Cardiac muscle cell (in vitro differentiated cells and primary cell): ENCODE results near the gene ANKRD9. TPM values are rescaled to one million over a fixed set of nuclear protein-coding genes. Genes with fewer than 3 reads are reported as not detected.

Experiments used
- DNase-seq, 2 donors: peaks; one replicate each; pipeline versions ENCODE4 v3.0.0 to v3.0.0-alpha.2; 2010 to 2017; ENCODE audit warnings: low read depth in 1 of 2, low spot score in 1 of 2
- H3K27ac ChIP-seq: fragments of 200-600 bp; sonication (generic); 2 replicates; pipeline ENCODE4 v1.5.1; 2016
- H3K27me3 ChIP-seq: fragments of 200-600 bp; sonication (generic); 2 replicates; pipeline ENCODE4 v1.6.0; 2016; ENCODE audit warnings: control low read depth
- H3K36me3 ChIP-seq: fragments of 200-600 bp; sonication (generic); 2 replicates; pipeline ENCODE4 v1.5.1; 2016; ENCODE audit warnings: control low read depth
- H3K4me1 ChIP-seq: fragments of 200-600 bp; sonication (generic); 2 replicates; pipeline ENCODE4 v1.8.1; 2017; ENCODE audit warnings: low read depth, mild to moderate bottlenecking, mixed run types
- H3K4me3 ChIP-seq: fragments of 200-600 bp; sonication (generic); 2 replicates; pipeline ENCODE4 v1.5.1; 2016; ENCODE audit warnings: mild to moderate bottlenecking
- H3K9me3 ChIP-seq: fragments of 200-600 bp; sonication (generic); 2 replicates; pipeline ENCODE4 v1.5.1; 2017; ENCODE audit warnings: low read depth, mild to moderate bottlenecking, control low read depth
- polyA plus RNA-seq: library from polyadenylated mRNA; unstranded; fragments of >200 nt; fragmentation: Nextera tagmentation; extraction: Ambion mirVana; gene quantifications from 2 replicates; pipeline ENCODE4 v1.2.1, GENCODE V29; 2016
- total RNA-seq: library from RNA; depleted of rRNA; stranded (reverse); fragments of >200 nt; gene quantifications from 2 replicates; pipeline ENCODE4 v1.2.3, GENCODE V29; 2016
- TF ChIP-seq, protein P1 (sequence below): IDR thresholded peaks from 2 replicates; pipeline ENCODE4 v1.5.1; 2012; ENCODE audit warnings: low read depth, mild to moderate bottlenecking, low read length

Gene ANKRD9
- total and polyA plus RNA-seq, 2 experiments from 2014 or later = 93.1 to 99.9 TPM

DNA sequence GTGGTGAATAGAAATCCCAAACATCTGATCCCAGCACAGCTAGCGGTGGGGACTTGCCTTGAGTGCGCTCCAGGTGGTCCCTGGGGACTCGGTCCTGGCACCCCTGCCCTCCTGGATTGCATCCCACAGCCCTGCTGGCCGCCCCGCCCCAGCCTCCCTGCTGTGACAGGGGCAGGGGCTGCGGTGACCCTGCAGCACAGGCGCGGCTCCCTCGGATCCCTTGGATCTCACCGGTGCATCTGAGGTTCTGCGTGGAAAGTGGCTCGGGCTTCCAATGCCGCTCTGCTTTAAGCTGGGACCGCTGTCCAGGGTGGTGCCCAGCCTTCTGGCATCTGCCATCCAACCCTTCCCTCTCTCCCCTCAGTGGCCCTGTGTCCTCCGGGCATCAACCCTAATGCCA lies 16.0 kb downstream of the ANKRD9 start:
- no peaks in the 10 kb centered on the region for H3K9me3 ChIP-seq
- H3K4me1 ChIP-seq = no peaks in the 10 kb centered on the region
- H3K4me3 ChIP-seq = no peak overlapping the region
- H3K36me3 ChIP-seq = no peaks in the 10 kb centered on the region
- TF ChIP-seq, protein P1, sequence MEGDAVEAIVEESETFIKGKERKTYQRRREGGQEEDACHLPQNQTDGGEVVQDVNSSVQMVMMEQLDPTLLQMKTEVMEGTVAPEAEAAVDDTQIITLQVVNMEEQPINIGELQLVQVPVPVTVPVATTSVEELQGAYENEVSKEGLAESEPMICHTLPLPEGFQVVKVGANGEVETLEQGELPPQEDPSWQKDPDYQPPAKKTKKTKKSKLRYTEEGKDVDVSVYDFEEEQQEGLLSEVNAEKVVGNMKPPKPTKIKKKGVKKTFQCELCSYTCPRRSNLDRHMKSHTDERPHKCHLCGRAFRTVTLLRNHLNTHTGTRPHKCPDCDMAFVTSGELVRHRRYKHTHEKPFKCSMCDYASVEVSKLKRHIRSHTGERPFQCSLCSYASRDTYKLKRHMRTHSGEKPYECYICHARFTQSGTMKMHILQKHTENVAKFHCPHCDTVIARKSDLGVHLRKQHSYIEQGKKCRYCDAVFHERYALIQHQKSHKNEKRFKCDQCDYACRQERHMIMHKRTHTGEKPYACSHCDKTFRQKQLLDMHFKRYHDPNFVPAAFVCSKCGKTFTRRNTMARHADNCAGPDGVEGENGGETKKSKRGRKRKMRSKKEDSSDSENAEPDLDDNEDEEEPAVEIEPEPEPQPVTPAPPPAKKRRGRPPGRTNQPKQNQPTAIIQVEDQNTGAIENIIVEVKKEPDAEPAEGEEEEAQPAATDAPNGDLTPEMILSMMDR = no peak
- no peak overlapping the region for H3K27ac ChIP-seq
- no peaks in the 10 kb centered on the region for H3K27me3 ChIP-seq
- no peak for DNase-seq

DNA sequence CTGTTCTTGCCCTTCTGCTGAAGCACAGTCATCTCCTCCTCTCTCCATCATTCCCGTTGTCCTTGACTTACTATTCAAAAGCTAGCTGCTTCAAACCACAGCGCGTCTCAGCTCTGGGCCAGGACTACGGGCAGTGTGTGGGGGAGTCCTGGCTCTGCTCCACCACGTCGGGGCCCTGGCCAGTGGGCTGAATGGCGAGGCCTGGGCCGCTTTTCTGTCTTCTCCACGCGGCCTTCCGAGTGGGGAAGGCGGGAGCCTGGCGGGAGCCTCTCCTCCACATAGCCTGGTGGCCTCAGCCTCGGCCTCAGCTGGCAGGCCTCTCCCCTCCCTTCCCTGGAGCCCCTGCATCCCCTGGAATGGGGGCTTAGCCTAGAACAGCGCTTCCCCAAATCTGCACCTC lies 16.5 kb downstream of the ANKRD9 start:
- no peaks in the 10 kb centered on the region for H3K27me3 ChIP-seq
- H3K36me3 ChIP-seq = no peaks in the 10 kb centered on the region
- DNase-seq = no peak
- no peak overlapping the region for H3K4me3 ChIP-seq
- no peaks in the 10 kb centered on the region for H3K9me3 ChIP-seq
- no peak overlapping the region for H3K27ac ChIP-seq
- TF ChIP-seq, protein P1 = no peak
- H3K4me1 ChIP-seq = no peaks in the 10 kb centered on the region

DNA sequence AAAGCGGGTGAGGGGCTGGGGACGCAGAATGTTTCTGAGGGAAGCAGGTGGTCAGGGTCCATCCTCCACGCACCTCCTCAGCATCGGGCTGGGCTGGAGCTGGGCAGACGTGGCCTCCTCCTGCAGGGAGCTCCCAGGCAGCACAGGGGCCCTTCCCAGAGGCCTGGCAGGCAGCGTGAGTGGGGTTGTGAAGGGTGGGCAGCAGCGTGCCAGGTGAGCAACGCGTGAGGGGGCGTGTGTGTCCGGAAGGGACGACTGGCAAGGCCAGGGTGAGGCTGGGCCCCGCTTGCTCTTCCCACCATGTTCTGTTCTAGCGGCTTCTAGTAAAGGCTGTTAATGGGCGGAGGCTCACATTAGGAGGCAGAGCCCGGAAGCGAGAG lies 17.1 kb downstream of the ANKRD9 start:
- DNase-seq = no peak
- Histone ChIP-seq H3K9me3 (no peaks in the 10 kb centered on the region), H3K36me3 (no peaks in the 10 kb centered on the region), H3K27ac (no peak overlapping the region), H3K4me3 (no peak overlapping the region), H3K4me1 (no peaks in the 10 kb centered on the region), H3K27me3 (no peaks in the 10 kb centered on the region)
- TF ChIP-seq, protein P1 = no peak

DNA sequence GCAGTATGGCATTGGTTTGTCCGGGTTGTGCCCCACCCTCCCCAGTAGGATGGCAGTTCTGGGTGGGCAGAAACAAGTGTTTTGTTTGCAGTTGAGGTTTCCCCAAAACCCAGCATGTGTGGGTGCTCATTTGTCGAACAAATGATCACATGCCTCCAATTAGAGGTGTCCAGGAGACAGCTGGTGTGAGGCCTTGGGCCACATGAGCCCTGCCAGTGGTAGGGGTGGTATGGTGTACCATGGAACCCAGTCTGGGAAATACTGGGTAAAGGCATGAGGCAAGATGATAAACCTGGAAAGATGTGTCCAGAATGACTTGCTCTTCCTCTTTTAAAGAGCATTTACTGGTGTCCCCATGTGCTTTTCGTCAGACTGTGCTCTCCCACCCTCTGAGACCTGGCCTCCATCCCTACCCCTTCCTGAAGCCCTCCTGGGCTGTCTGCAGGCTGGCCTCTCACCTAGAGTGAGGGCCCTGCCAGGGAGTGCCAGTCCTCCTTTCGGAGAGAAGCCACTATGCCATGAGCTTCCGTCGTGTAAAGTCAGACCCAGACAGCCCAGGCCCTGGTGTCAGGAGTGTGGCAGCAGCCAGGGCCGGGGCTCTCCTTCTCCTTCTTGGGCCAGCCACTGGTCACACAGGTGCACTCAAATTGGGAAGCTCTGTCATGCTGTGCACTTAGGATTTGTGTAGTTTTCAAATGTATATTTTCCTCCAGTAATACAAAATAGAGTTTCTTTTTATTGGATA lies 17.6 kb downstream of the ANKRD9 start:
- TF ChIP-seq, protein P1 = no peak
- Histone ChIP-seq H3K4me3 (no peak overlapping the region), H3K4me1 (no peaks in the 10 kb centered on the region), H3K9me3 (no peaks in the 10 kb centered on the region), H3K27me3 (no peaks in the 10 kb centered on the region), H3K36me3 (no peaks in the 10 kb centered on the region), H3K27ac (no peak overlapping the region)
- DNase-seq = no peak

DNA sequence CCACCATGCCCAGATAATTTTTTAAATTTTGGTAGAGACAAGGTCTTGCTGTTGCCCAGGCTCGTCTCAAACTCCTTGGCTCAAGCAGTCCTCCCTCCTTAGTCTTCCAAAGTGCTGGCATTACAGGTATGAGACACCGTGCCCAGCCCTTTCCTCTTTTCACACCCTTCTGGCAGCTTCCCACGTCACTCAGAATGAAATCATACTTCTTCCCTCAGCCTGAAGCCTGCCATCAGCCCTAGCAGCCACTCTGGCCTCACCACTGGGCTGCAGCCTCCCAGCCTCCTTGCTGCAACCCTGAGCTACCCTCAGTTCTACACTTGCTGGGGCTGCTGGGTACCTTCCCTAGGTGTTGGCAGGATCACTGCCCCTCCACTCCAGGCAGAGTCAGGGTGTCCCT lies 18.2 kb downstream of the ANKRD9 start:
- no peaks in the 10 kb centered on the region for H3K4me1 ChIP-seq
- H3K36me3 ChIP-seq = no peaks in the 10 kb centered on the region
- TF ChIP-seq, protein P1 = no peak
- H3K9me3 ChIP-seq = no peaks in the 10 kb centered on the region
- no peak for DNase-seq
- no peak overlapping the region for H3K4me3 ChIP-seq
- no peak overlapping the region for H3K27ac ChIP-seq
- no peaks in the 10 kb centered on the region for H3K27me3 ChIP-seq

DNA sequence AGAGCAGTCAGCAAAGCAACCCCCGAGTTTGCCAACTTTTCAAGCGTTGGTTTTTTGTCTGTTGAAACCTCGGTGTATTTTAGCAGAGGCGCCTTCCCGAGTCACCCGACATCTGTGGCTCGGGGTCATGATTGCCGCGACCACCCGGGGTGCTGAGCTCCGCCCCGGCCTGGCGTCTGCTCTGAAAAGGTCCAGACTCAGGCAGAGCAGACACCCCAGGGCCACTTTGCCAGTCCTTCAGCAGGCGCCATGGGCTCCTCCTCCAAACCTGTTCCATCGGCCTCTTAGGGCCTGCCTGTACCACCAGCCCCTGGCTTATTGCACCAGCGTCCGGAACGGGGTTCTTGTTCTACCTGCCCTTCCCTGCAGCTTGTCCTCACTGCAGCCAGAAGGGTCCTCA lies 19.1 kb downstream of the ANKRD9 start:
- DNase-seq = no peak
- no peaks in the 10 kb centered on the region for H3K36me3 ChIP-seq
- no peaks in the 10 kb centered on the region for H3K4me1 ChIP-seq
- H3K9me3 ChIP-seq = no peaks in the 10 kb centered on the region
- H3K27me3 ChIP-seq = no peaks in the 10 kb centered on the region
- TF ChIP-seq, protein P1 = no peak
- no peak overlapping the region for H3K27ac ChIP-seq
- no peak overlapping the region for H3K4me3 ChIP-seq
